GM12878 (cell line): ENCODE measurements around the gene TRIM56. TPM values are rescaled to one million over a fixed set of nuclear protein-coding genes. Genes with fewer than 3 reads are reported as not detected.
A peak's percentile ranks its signal among the peaks of the same experiment; 100 is the strongest.

ENCODE experiments used
- BHLHE40 ChIP-seq, 2 experiments: fragments of 450-650 bp in 1 of 2; IDR thresholded peaks; 2 replicates each; pipeline ENCODE4 v1.6.1; 2011 to 2017; ENCODE audit warnings: low read depth in 2 of 2, borderline replicate concordance in 1 of 2, improper control_type of control experiment in 1 of 2, low read length in 1 of 2, mild to moderate bottlenecking in 1 of 2
- CBFB ChIP-seq: IDR thresholded peaks from 2 replicates; pipeline ENCODE4 v1.6.1; 2016; ENCODE audit warnings: antibody characterized with exemption, low read depth
- FOXM1 ChIP-seq: IDR thresholded peaks from 2 replicates; pipeline ENCODE4 v1.6.1; 2012; ENCODE audit warnings: low read depth, mild to moderate bottlenecking, inconsistent platforms, low read length, moderate library complexity
- IKZF2 ChIP-seq, 2 experiments: fragments of 450-650 bp; IDR thresholded peaks; 2 replicates each; pipeline ENCODE4 v1.6.1; 2017; ENCODE audit warnings: mild to moderate bottlenecking in 2 of 2, moderate library complexity in 2 of 2
- JUND ChIP-seq: IDR thresholded peaks from 2 replicates; pipeline ENCODE4 v1.6.1; 2012; ENCODE audit warnings: low read depth, mild to moderate bottlenecking, low read length, improper control_type of control experiment, moderate library complexity
- MTA3 ChIP-seq: IDR thresholded peaks from 2 replicates; pipeline ENCODE4 v1.6.1; 2012; ENCODE audit warnings: low read length, inconsistent platforms, borderline replicate concordance
- NR2F1 ChIP-seq: fragments of 450-650 bp; conservative IDR thresholded peaks from 2 replicates; pipeline ENCODE4 v1.6.1; 2017; ENCODE audit warnings: mild to moderate bottlenecking
- RAD21 ChIP-seq: IDR thresholded peaks from 2 replicates; pipeline ENCODE4 v1.6.1; 2011; ENCODE audit warnings: mild to moderate bottlenecking, low read depth, low read length, moderate library complexity; ENCODE audit not compliant: insufficient read depth
- RUNX3 ChIP-seq: IDR thresholded peaks from 2 replicates; pipeline ENCODE4 v1.6.1; 2012; ENCODE audit warnings: low read length, inconsistent platforms
- ZNF274 ChIP-seq: IDR thresholded peaks from one replicate; pipeline ENCODE4 v1.8.0; 2011; ENCODE audit not compliant: insufficient read length, insufficient read depth
- ZNF687 ChIP-seq: fragments of 450-650 bp; IDR thresholded peaks from 2 replicates; pipeline ENCODE4 v1.6.1; 2017; ENCODE audit warnings: mild to moderate bottlenecking, moderate library complexity
- polyA plus RNA-seq, 11 experiments: library from polyadenylated mRNA; depleted of rRNA in 4 of 11; unstranded in 6 of 11; stranded (reverse) in 5 of 11; fragments of >200 nt; fragmentation: Nextera tagmentation in 4 of 11; fragmentation: Illumina TruSeq in 1 of 11; extraction: Ambion mirVana in 4 of 11; extraction: Trizol in 1 of 11; gene quantifications; 1 replicate in 1 of 11; 2 replicates in 10 of 11; pipeline versions ENCODE4 v1.2.1 to v1.2.3, GENCODE V29; 2011 to 2016; ENCODE audit warnings: inconsistent platforms in 2 of 11, missing spikeins in 2 of 11, low read depth in 1 of 11
- total RNA-seq, 4 experiments: library from RNA; depleted of rRNA in 3 of 4; stranded (reverse); fragments of >200 nt in 3 of 4; fragmentation: Illumina TruSeq in 1 of 4; extraction: Trizol in 1 of 4; gene quantifications; 2 replicates each; pipeline versions ENCODE4 v1.2.1 to v1.2.3, GENCODE V29; 2013 to 2021
- TF ChIP-seq, protein P1 (sequence below): fragments of 450-650 bp; formaldehyde crosslinking; IDR thresholded peaks from 2 replicates; pipeline ENCODE4 v1.4.0; 2020; ENCODE audit warnings: mild to moderate bottlenecking, moderate library complexity
- TF ChIP-seq, protein P2 (sequence below): IDR thresholded peaks from 2 replicates; pipeline ENCODE4 v1.6.1; 2011; ENCODE audit warnings: low read depth, mild to moderate bottlenecking, low read length, moderate library complexity, borderline replicate concordance; ENCODE audit errors: extremely low read depth
- TF ChIP-seq, protein P3 (sequence below): IDR thresholded peaks from 2 replicates; pipeline ENCODE4 v1.6.1; 2012; ENCODE audit warnings: low read depth, low read length, improper control_type of control experiment
- TF ChIP-seq, protein P4 (sequence below): IDR thresholded peaks from 2 replicates; pipeline ENCODE4 v1.6.1; 2011; ENCODE audit warnings: borderline replicate concordance, low read depth, mild to moderate bottlenecking, moderate library complexity, mixed read lengths, low read length; ENCODE audit not compliant: insufficient read depth; ENCODE audit errors: extremely low read length

TRIM56 gene
- total and polyA plus RNA-seq, 10 of the 15 experiments (the other 5 are each of a cell fraction or from before 2014, with no cell fraction given): 3.2 to 37.5 (median 11.8) TPM

GRCh38 chr7:101138213-101138870 lies 53.1 kb downstream of the TRIM56 start (continued):
- TF ChIP-seq ZNF687: peak; percentile 41; the same call in 1 of the 2 replicates
- TF ChIP-seq BHLHE40 (IDR thresholded peaks at IDR 0.05; ENCODE audit: borderline replicate concordance in 1 of 2, low read depth in 2 of 2, low read length in 1 of 2): peak; percentile 98
- TF ChIP-seq JUND: peak; percentile 78; the same call in 1 of the 2 replicates
- TF ChIP-seq, protein P1, sequence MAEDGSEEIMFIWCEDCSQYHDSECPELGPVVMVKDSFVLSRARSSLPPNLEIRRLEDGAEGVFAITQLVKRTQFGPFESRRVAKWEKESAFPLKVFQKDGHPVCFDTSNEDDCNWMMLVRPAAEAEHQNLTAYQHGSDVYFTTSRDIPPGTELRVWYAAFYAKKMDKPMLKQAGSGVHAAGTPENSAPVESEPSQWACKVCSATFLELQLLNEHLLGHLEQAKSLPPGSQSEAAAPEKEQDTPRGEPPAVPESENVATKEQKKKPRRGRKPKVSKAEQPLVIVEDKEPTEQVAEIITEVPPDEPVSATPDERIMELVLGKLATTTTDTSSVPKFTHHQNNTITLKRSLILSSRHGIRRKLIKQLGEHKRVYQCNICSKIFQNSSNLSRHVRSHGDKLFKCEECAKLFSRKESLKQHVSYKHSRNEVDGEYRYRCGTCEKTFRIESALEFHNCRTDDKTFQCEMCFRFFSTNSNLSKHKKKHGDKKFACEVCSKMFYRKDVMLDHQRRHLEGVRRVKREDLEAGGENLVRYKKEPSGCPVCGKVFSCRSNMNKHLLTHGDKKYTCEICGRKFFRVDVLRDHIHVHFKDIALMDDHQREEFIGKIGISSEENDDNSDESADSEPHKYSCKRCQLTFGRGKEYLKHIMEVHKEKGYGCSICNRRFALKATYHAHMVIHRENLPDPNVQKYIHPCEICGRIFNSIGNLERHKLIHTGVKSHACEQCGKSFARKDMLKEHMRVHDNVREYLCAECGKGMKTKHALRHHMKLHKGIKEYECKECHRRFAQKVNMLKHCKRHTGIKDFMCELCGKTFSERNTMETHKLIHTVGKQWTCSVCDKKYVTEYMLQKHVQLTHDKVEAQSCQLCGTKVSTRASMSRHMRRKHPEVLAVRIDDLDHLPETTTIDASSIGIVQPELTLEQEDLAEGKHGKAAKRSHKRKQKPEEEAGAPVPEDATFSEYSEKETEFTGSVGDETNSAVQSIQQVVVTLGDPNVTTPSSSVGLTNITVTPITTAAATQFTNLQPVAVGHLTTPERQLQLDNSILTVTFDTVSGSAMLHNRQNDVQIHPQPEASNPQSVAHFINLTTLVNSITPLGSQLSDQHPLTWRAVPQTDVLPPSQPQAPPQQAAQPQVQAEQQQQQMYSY (CRISPR knock-in tag): no peak
- 0 out of 2 replicates have a peak, but pooled peaks have one; percentile 36 for TF ChIP-seq CBFB
- TF ChIP-seq, protein P2, sequence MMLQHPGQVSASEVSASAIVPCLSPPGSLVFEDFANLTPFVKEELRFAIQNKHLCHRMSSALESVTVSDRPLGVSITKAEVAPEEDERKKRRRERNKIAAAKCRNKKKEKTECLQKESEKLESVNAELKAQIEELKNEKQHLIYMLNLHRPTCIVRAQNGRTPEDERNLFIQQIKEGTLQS: peak; percentile 70
- TF ChIP-seq, protein P3, sequence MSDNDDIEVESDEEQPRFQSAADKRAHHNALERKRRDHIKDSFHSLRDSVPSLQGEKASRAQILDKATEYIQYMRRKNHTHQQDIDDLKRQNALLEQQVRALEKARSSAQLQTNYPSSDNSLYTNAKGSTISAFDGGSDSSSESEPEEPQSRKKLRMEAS: peak; percentile 43; the same call in 1 of the 2 replicates
- peak; percentile 47; the same call in 1 of the 2 replicates for TF ChIP-seq NR2F1
- TF ChIP-seq, protein P4, sequence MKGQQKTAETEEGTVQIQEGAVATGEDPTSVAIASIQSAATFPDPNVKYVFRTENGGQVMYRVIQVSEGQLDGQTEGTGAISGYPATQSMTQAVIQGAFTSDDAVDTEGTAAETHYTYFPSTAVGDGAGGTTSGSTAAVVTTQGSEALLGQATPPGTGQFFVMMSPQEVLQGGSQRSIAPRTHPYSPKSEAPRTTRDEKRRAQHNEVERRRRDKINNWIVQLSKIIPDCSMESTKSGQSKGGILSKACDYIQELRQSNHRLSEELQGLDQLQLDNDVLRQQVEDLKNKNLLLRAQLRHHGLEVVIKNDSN: peak; percentile 75
- TF ChIP-seq FOXM1: peak; percentile 25; the same call in 1 of the 2 replicates
- TF ChIP-seq MTA3: no peak
- TF ChIP-seq RAD21: peak; percentile 44
- TF ChIP-seq RUNX3: peak; percentile 60; the same call in 1 of the 2 replicates
- no peak for TF ChIP-seq ZNF274
- TF ChIP-seq IKZF2 (IDR thresholded peaks at IDR 0.05): peak; percentile 21 to 46; a peak in 2 of 4 replicates
